Peyer's patch (tissue), 4 donors: ENCODE data around the gene NOTCH4.

Experiments used
- CTCF ChIP-seq, 6 experiments: fragments of 450-650 bp in 4 of 6; fragments of 200-600 bp in 2 of 6; sonication (generic) in 1 of 6; IDR thresholded peaks; one replicate each; pipeline ENCODE4 v1.5.1; 2017 to 2019; ENCODE audit warnings: antibody characterized with exemption in 6 of 6, mild to moderate bottlenecking in 3 of 6, moderate library complexity in 1 of 6
- POLR2A ChIP-seq, 2 donors: fragments of 450-650 bp; IDR thresholded peaks; one replicate each; pipeline ENCODE4 v1.5.1; 2017; ENCODE audit warnings: antibody characterized with exemption in 2 of 2, mild to moderate bottlenecking in 2 of 2, moderate library complexity in 2 of 2

- TF ChIP-seq CTCF (IDR thresholded peaks at IDR 0.05): no peak
- peak; percentile 26 to 71 for TF ChIP-seq POLR2A (IDR thresholded peaks at IDR 0.05)
Observed at GRCh38 chr6:32175711-32176475, 48.0 kb downstream of the NOTCH4 start, which contains the start of gene AGPAT1.
